Neural crest cell (in vitro differentiated cells): ENCODE measurements around the gene ASPG. TPM values are rescaled to one million over a fixed set of nuclear protein-coding genes. Genes with fewer than 3 reads are reported as not detected.

ENCODE experiments used
- DNase-seq: peaks from one replicate; pipeline ENCODE4 v3.0.0; 2021; ENCODE audit warnings: low read depth, mixed read lengths, low spot score
- H3K27ac Mint-ChIP-seq: one replicate; pipeline ENCODE4 v1.8.0; 2021; ENCODE audit warnings: mild to moderate bottlenecking, mixed read lengths; ENCODE audit not compliant: unreplicated experiment
- H3K27me3 Mint-ChIP-seq: 2 replicates; pipeline ENCODE4 v1.8.0; 2021; ENCODE audit warnings: low read depth, mild to moderate bottlenecking, mixed read lengths
- H3K36me3 Mint-ChIP-seq: 2 replicates; pipeline ENCODE4 v1.8.0; 2021; ENCODE audit warnings: low read depth, mild to moderate bottlenecking, mixed read lengths
- H3K4me1 Mint-ChIP-seq: 2 replicates; pipeline ENCODE4 v1.8.0; 2021; ENCODE audit warnings: mixed read lengths
- H3K4me3 Mint-ChIP-seq: one replicate; pipeline ENCODE4 v1.8.0; 2021; ENCODE audit warnings: mild to moderate bottlenecking, mixed read lengths
- H3K9me3 Mint-ChIP-seq: 2 replicates; pipeline ENCODE4 v1.8.0; 2021; ENCODE audit warnings: mixed read lengths
- CTCF ChIP-seq: fragments of 200-600 bp; sonication (generic); conservative IDR thresholded peaks from 2 replicates; pipeline ENCODE4 v1.5.0; 2021; ENCODE audit warnings: antibody characterized with exemption, mild to moderate bottlenecking
- total RNA-seq: library from RNA; stranded (reverse); gene quantifications from 2 replicates; pipeline ENCODE4 v1.2.1, GENCODE V29; 2021

Gene ASPG
- total RNA-seq, 1 donor from 2014 or later: not detected

- no peak for TF ChIP-seq CTCF
- no peak for DNase-seq
- peaks cover 12% of the 10 kb centered on the region for H3K9me3 Mint-ChIP-seq
- H3K36me3 Mint-ChIP-seq: peaks cover 3% of the 10 kb centered on the region
- H3K27me3 Mint-ChIP-seq: peaks cover 49% of the 10 kb centered on the region
- H3K27ac Mint-ChIP-seq: no peak overlapping the region
- no peaks in the 10 kb centered on the region for H3K4me1 Mint-ChIP-seq
- H3K4me3 Mint-ChIP-seq: no peak overlapping the region
These were observed 19.2 kb upstream of the ASPG start for GRCh38 chr14:104066279-104066678.

GRCh38 chr14:104066719-104067295 is 18.7 kb upstream of the ASPG start:
- Mint-ChIP-seq H3K36me3 (peaks cover 3% of the 10 kb centered on the region), H3K4me1 (no peaks in the 10 kb centered on the region), H3K27me3 (peaks cover 49% of the 10 kb centered on the region), H3K9me3 (peaks cover 12% of the 10 kb centered on the region), H3K27ac (no peak overlapping the region), H3K4me3 (no peak overlapping the region)
- no peak for DNase-seq
- no peak for TF ChIP-seq CTCF

GRCh38 chr14:104069541-104069940 is 16.0 kb upstream of the ASPG start:
- Mint-ChIP-seq H3K36me3 (peaks cover 3% of the 10 kb centered on the region), H3K4me3 (no peak overlapping the region), H3K27ac (no peak overlapping the region), H3K9me3 (peaks cover 19% of the 10 kb centered on the region), H3K4me1 (no peaks in the 10 kb centered on the region), H3K27me3 (peaks cover 39% of the 10 kb centered on the region)
- DNase-seq: no peak
- no peak for TF ChIP-seq CTCF

GRCh38 chr14:104072586-104072985 is 12.9 kb upstream of the ASPG start:
- no peaks in the 10 kb centered on the region for H3K4me1 Mint-ChIP-seq
- no peaks in the 10 kb centered on the region for H3K36me3 Mint-ChIP-seq
- TF ChIP-seq CTCF: no peak
- H3K4me3 Mint-ChIP-seq: no peak overlapping the region
- peaks cover 7% of the 10 kb centered on the region for H3K9me3 Mint-ChIP-seq
- DNase-seq: no peak
- H3K27me3 Mint-ChIP-seq: peaks cover 41% of the 10 kb centered on the region
- H3K27ac Mint-ChIP-seq: no peak overlapping the region

GRCh38 chr14:104073764-104074163 is 11.7 kb upstream of the ASPG start:
- H3K27me3 Mint-ChIP-seq: peaks cover 41% of the 10 kb centered on the region
- H3K9me3 Mint-ChIP-seq: peaks cover 7% of the 10 kb centered on the region
- peaks cover 5% of the 10 kb centered on the region for H3K4me1 Mint-ChIP-seq
- TF ChIP-seq CTCF: no peak
- no peak overlapping the region for H3K4me3 Mint-ChIP-seq
- no peaks in the 10 kb centered on the region for H3K36me3 Mint-ChIP-seq
- no peak for DNase-seq
- no peak overlapping the region for H3K27ac Mint-ChIP-seq
